C1 segment of cervical spinal cord (tissue), 14 donors: ENCODE measurements around the gene ARFRP1.

Source experiments
- DNase-seq, 14 donors: peaks; one replicate each; lab custom pipeline; 2025; lab: John Stamatoyannopoulos, UW

The ARFRP1 gene

DNA sequence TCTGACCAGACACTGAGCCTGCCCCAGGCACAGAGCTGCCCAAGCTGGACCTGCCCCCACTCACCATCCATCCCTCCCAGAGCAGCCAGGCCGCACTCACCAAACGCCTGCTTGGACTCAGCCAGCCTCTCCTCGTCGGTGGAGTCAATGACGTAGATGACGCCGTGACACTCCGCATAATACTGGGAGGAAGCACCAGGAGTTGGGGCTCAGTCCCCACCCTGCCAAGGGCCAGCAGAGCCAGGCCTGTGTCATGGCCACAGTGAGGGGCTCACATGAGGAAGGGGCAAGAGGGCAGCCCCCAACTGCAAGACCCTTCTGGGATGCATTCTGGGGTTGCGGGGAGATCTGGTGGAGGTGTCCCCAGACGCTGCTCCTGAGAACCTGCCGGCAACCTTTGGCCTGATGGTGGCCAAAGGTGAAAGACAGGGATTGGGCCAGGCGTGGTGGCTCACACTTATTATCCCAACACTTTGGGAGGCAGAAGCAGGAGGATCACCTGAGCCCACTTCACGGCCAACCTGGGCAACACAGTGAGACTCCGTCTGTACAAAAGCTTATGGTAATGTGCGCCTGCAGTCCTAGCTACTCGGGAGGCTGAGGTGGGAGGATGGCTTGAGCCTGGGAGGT is 5.6 kb downstream of the ARFRP1 start:
- no peak for DNase-seq

DNA sequence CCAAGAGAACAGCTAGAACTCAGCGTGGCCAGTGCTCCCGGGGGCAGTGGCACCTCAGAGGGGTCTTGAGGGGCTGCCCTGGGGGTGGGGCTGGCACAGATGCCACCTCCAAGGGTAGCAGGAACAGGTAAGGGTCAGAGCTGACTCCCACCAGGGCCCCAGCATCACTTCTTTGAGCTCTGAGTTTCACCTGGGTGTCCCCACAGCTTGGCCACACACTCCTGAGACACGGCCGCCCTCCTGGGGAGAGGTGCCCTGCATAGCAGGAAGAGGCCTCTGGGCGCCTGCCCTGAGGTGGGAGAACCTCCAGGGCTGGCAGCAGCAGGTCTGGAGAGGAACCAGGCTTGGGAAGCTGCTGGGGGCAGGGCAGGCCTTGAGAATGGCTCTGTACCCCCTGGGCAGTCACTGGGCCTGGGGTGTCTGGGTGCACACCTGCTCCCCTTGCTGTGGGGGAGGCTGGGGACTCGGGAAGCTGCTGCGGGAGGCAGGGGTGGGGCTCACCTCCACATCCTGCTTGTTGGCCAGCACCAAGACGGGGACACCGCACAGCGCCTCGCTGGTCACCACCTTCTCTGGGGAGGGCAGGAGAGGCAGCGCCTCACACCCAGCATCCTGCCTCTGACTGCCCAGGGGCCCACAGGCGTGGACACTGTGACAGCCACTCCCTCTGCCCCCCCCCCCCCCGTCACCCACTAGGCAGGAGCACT is 6.3 kb downstream of the ARFRP1 start:
- DNase-seq = no peak

DNA sequence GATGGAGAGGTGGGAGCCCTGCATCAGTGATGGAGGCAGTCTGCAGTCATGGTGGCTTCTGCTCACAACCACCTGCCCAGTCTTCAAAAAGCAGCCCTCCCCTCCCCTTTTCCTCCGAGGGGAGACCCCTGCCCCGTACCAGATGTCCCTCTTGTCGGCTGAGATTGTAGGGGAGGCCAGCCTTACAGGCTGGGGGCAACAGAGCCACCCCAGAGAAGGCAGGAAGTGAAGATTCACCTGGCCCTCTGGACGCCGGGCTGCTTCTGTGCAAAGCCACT is 6.8 kb downstream of the ARFRP1 start:
- no peak for DNase-seq

DNA sequence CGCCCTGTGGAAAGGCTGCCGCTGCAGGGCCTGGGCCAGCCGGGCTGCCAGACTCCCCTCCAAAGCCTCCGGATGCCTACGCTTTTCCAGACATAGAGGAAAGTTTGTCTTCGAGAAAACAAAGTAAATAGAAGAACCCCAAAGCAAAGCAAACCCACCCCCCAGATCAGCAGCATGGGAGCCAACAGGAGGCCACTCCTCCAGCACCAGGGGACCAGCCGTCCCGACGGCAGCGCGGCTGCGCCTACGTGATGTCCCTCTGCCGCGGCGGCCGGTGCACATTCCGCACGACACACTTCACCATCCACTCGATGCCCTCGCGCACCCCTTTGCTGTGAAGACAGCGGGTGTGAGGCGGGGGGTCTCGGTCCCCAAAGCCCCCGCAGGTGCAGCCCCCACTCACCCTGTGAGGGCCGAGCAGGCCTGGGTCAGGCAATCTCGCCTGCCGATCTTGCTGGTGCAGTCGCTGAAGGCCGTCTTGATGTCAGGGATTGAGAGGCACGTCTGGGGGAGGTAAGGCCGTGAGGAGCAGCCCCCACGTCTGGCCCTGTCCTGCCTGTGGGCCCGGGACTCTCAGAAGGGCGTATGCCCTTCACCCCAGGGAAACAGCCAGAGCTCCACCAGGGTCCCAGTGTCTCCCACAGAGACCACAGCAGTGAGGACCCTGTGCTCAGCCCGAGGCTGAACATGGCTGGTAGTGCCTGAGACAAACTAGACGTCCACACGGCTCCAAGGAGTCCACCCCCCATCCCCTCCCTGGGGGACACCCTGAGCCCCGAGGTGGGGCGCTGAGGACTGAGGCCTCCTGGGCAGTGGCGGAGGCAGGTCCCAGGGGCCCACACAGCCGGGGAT is 7.4 kb downstream of the ARFRP1 start:
- DNase-seq = no peak

DNA sequence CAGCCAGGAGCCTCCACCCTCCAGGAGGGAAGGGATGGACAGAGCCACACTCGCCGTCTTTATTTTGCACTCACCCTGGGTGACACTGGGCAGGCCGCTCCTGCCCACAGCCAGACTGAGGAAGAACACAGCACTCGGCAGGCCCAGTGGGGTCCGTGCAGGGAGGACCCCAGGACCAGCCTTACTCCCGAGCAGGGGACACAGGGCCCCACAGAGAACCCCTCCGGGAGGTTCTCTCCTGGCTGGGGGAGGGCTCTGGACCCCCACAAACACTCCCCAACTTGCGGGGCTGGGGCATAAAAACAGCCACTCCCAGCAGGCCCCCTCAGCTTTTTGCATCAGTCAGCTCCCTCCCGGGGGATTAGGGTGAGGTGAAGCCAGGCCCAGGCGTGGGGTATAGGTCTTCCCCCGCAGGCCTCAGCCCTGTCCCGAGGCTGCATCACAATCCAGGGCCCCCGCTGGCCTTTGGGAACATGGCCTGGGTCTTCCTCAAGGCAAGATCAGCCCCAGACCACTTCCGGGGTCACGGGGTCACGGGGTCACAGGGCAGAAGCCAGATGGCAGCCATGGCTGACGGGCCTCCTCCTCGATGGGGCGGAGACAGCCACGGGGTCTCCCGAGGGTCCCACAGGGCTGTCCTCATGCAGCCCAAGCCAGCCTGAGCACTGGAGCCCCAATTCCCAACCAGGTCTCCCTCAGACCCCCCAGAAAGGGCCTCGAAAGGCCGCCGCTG is 8.1 kb downstream of the ARFRP1 start:
- no peak for DNase-seq

DNA sequence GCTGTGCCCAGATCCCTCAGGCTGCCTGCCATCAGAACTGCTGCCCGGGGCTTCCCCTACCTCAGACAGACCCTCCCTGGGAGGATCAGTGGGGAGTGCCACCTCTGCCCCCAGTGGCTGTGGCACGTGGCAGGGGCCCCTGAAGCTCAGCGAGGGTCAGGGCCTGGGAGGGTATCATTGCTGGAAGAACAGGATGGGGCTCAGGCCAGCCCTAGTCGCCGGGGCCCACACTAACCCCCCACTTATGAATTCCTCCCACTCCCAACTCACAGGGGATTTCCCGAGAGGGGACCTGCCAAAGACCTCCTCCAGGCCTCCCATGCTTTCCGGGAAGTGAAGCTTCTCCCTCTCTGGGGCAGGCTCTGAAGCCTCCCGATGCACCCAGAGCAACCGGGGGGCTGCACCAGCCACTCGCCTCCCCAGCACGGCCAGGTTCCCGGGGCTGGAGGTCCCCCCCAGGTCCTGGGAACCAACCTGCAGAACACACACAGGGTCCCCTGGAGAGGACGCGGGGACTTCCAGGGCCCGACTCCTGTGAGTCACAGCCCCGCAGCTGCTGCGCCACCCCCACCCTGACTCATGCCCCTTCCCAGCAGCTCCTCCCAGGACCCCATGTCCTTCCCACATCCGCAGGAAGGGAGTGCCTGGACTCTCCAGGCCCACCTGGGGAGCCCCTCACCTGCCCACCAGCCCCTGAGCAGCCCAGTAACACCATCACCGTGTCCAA is 8.9 kb downstream of the ARFRP1 start:
- no peak for DNase-seq

DNA sequence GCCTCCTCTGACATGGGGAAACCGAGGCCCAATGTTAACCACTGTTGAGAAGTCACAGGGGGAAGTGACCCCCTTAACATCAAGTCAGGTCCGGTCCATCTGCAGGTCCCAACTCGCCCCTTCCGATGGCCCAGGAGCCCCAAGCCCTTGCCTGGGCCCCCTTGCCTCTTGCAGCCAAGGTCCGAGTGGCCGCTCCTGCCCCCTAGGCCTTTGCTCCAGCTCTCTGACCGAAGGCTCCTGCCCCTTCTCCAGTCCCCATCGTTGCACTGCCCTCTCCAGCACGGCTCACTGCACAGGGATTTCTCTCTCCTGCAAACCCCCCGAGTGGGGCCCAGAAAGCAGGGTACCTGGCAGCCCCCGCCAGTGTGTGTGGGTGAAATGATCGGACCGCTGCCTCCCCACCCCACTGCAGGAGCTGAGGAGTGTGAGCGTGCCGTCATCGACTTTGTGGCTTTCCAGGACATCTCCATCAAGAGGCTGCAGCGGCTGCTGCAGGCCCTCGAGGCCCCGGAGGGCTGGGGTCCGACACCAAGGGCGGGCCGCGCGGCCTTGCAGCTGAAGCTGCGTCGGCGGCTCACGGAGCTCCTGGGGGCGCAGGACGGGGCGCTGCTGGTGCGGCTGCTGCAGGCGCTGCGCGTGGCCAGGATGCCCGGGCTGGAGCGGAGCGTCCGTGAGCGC is 9.8 kb downstream of the ARFRP1 start:
- DNase-seq = no peak

DNA sequence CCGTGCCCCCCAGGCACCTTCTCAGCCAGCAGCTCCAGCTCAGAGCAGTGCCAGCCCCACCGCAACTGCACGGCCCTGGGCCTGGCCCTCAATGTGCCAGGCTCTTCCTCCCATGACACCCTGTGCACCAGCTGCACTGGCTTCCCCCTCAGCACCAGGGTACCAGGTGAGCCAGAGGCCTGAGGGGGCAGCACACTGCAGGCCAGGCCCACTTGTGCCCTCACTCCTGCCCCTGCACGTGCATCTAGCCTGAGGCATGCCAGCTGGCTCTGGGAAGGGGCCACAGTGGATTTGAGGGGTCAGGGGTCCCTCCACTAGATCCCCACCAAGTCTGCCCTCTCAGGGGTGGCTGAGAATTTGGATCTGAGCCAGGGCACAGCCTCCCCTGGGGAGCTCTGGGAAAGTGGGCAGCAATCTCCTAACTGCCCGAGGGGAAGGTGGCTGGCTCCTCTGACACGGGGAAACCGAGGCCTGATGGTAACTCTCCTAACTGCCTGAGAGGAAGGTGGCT is 10.4 kb downstream of the ARFRP1 start:
- DNase-seq = no peak

DNA sequence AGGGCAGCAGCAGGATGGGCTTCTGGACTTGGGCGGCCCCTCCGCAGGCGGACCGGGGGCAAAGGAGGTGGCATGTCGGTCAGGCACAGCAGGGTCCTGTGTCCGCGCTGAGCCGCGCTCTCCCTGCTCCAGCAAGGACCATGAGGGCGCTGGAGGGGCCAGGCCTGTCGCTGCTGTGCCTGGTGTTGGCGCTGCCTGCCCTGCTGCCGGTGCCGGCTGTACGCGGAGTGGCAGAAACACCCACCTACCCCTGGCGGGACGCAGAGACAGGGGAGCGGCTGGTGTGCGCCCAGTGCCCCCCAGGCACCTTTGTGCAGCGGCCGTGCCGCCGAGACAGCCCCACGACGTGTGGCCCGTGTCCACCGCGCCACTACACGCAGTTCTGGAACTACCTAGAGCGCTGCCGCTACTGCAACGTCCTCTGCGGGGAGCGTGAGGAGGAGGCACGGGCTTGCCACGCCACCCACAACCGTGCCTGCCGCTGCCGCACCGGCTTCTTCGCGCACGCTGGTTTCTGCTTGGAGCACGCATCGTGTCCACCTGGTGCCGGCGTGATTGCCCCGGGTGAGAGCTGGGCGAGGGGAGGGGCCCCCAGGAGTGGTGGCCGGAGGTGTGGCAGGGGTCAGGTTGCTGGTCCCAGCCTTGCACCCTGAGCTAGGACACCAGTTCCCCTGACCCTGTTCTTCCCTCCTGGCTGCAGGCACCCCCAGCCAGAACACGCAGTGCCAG is 11.0 kb downstream of the ARFRP1 start, which contains the start of gene TNFRSF6B:
Gene TNFRSF6B (plus strand): TSS at position 25 of the 729 bp plus-strand sequence. CDS start 116 bp downstream, at position 141.
- no peak for DNase-seq

DNA sequence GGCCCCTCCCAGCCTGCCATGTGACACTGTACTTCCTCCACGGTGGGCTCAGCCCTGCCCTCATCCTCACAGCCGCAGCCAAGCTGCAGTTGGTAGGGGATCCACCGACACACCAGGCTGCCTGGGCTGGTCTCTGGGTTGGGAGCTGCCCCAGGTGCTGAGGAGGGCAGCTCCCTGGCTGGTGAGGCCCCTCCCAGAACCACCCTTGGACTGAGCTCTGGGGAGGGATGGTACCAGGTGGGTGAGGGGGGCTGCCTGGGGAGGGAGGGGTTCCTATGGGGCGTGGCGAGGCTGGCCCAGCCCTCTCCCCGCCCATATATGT is 11.5 kb downstream of the ARFRP1 start:
- DNase-seq = no peak

DNA sequence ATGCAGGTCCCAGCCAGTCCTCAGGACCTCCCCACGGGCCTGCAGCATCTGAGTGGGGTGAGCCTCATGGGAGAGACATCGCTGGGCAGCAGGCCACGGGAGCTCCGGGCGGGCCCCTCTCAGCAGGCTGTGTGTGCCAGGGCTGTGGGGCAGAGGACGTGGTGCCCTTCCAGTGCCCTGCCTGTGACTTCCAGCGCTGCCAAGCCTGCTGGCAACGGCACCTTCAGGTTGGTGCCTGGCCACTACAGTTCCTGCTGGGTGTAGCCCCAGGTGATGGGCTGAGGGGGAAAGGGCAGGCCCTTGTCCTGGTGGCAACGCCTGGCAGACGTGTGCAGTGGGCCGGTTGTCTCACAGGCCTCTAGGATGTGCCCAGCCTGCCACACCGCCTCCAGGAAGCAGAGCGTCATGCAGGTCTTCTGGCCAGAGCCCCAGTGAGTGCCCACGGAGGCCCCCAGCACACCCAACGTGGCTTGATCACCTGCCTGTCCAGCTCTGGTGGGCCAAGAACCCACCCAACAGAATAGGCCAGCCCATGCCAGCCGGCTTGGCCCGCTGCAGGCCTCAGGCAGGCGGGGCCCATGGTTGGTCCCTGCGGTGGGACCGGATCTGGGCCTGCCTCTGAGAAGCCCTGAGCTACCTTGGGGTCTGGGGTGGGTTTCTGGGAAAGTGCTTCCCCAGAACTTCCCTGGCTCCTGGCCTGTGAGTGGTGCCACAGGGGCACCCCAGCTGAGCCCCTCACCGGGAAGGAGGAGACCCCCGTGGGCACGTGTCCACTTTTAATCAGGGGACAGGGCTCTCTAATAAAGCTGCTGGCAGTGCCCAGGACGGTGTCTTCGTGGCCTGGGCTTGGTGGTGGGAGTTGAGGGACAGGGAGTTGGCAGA is 12.1 kb downstream of the ARFRP1 start:
- no peak for DNase-seq

DNA sequence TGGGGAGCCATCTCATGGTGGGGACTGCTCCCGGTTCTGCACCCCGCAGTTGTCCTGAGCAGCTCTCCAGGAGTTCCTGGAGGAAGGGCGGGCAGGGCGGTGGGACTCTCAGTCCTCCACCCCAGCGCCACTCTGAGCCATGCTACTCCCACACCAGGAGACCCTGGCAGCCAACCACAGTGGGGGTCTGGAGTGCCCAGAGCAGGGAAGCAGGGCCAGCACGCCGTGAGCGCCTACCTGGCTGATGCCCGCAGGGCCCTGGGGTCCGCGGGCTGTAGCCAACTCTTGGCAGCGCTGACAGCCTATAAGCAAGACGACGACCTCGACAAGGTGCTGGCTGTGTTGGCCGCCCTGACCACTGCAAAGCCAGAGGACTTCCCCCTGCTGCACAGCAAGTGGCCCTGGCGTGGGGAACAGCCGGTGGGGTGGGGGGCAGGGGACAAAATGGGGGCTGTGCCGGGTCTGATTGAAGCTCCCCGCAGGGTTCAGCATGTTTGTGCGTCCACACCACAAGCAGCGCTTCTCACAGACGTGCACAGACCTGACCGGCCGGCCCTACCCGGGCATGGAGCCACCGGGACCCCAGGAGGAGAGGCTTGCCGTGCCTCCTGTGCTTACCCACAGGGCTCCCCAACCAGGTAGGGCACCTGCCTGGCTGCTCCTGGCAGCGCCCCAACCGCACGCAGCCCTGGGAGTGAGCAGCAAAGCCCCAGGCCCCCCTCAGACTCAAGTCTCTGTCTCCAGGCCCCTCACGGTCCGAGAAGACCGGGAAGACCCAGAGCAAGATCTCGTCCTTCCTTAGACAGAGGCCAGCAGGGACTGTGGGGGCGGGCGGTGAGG is 13.0 kb downstream of the ARFRP1 start:
- no peak for DNase-seq

DNA sequence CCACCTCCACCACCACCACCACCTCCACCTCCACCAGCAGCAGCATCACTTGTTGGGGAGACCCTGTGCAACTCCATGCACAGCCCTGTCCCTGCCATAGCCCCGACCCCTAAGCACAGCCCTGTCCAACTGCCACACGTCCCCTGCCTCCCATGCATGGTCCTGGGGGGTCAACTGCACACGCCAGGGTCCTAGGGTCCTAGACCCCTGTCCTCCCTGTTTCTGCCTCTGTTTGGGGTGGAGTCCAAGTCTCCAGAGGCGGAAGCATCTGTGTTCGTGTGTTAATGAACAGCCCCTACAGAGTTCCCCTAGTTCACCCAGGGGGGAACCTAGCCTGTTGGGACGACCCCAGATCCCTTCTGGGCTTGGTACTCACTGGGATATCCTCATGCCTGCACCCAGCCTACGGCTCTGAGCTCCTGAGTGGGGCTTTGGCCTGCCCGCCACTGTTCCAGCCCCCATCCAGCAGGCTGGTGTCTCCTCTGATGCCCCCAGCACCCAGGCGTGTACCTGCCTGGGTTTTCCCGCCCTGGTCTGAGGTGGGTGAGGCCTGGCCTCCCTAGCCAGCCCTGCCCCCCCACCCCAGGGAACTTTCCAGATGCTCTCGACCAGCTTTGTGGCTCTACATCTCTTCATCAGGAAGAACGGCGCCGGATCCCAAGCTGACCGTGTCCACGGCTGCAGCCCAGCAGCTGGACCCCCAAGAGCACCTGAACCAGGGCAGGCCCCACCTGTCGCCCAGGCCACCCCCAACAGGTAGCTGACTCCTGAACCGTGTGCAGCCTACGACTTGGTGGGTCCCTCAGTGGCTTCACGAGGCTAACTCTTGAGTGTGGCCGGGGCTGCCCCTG is 13.8 kb downstream of the ARFRP1 start:
- DNase-seq = no peak

DNA sequence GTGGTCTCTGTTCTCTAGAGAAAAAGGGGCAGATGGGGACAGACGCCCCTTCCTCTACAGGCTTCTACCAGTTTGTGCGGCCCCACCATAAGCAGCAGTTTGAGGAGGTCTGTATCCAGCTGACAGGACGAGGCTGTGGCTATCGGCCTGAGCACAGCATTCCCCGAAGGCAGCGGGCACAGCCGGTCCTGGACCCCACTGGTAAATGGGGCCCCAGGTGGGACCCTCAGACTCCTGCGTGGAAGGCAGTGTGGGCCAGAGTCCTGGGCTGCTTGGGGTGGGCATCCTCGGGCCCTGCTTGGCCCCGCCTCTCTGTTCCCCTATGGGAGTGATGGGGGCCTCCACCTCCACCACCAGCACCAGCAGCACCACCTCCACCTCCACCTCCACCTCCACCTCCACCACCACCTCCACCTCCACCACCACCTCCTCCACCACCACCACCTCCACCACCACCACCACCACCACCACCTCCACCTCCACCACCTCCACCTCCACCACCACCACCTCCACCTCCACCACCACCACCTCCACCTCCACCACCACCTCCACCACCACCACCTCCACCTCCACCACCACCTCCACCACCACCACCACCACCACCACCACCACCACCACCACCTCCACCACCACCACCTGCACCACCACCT is 14.6 kb downstream of the ARFRP1 start:
- no peak for DNase-seq

DNA sequence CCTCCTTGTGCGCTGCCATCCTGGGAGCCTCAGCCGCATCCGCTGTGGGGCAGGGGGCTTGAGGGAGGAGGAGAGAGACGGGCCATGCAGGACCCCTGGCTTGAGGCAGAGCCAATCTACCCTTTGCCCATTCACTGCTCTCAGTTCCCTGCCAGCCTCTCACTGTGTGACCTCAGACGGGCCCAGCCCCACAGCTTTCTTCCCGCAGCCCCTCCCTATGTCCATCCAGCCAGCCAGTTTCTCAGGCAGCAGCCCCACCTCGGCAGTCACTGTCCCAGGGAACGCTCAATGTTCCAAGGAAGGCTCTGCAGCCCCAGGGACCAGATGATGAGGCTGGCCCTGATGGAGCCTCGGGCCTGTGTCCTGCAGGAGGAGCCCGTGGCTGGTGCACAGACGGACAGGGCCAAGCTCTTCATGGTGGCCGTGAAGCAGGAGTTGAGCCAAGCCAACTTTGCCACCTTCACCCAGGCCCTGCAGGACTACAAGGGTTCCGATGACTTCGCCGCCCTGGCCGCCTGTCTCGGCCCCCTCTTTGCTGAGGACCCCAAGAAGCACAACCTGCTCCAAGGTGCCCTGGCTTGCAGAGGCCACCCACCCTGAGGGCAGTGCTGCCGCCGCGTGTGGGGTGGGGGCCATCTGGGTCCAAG is 15.2 kb downstream of the ARFRP1 start:
- no peak for DNase-seq
